ENCODE measurements around the gene ATP6V1G2.

ATP6V1G2 gene

GRCh38 chr6:31569861-31570536 lies 23.6 kb upstream of the ATP6V1G2 start:
- TF ChIP-seq CTCF (IDR thresholded peaks at IDR 0.05; ENCODE audit: control insufficient read depth, extremely low read depth, insufficient read depth), result no peak
- H3K4me3 ChIP-seq (ENCODE audit: low read depth, low read length), result no peak overlapping the region
- DNase-seq (ENCODE audit: low read depth), result no peak

- no peak overlapping the region for H3K4me3 ChIP-seq (ENCODE audit: low read depth, low read length)
- DNase-seq (ENCODE audit: low read depth), result no peak
Observed at GRCh38 chr6:31568537-31568961, 22.1 kb upstream of the ATP6V1G2 start.

GRCh38 chr6:31567531-31568370 lies 21.3 kb upstream of the ATP6V1G2 start:
- TF ChIP-seq CTCF (IDR thresholded peaks at IDR 0.05; ENCODE audit: control insufficient read depth, extremely low read depth, insufficient read depth), result no peak
- no peak overlapping the region for H3K4me3 ChIP-seq (ENCODE audit: low read depth, low read length)
- DNase-seq (ENCODE audit: low read depth), result no peak

More at GRCh38 chr6:31568537-31568961, 22.1 kb upstream of the ATP6V1G2 start:
- TF ChIP-seq CTCF (IDR thresholded peaks at IDR 0.05; ENCODE audit: control insufficient read depth, extremely low read depth, insufficient read depth), result no peak

GRCh38 chr6:31560697-31561058 lies 14.3 kb upstream of the ATP6V1G2 start:
- DNase-seq (ENCODE audit: low read depth), result no peak
- H3K4me3 ChIP-seq (ENCODE audit: low read depth, low read length), result no peak overlapping the region
- TF ChIP-seq CTCF (IDR thresholded peaks at IDR 0.05; ENCODE audit: control insufficient read depth, extremely low read depth, insufficient read depth), result no peak

- no peak overlapping the region for H3K4me3 ChIP-seq (ENCODE audit: low read depth, low read length)
- TF ChIP-seq CTCF (IDR thresholded peaks at IDR 0.05; ENCODE audit: control insufficient read depth, extremely low read depth, insufficient read depth), result no peak
- DNase-seq (ENCODE audit: low read depth), result no peak
Observed at GRCh38 chr6:31559958-31560696, 13.7 kb upstream of the ATP6V1G2 start.

GRCh38 chr6:31559606-31559957 lies 13.2 kb upstream of the ATP6V1G2 start:
- no peak for TF ChIP-seq CTCF (IDR thresholded peaks at IDR 0.05; ENCODE audit: control insufficient read depth, extremely low read depth, insufficient read depth)
- no peak overlapping the region for H3K4me3 ChIP-seq (ENCODE audit: low read depth, low read length)

More at GRCh38 chr6:31559606-31559957, 13.2 kb upstream of the ATP6V1G2 start:
- DNase-seq (ENCODE audit: low read depth), result no peak

Data from LNCaP clone FGC (cell line).